ENCODE data around the gene SORCS2. TPM values are rescaled to one million over a fixed set of nuclear protein-coding genes. Genes with fewer than 3 reads are reported as not detected.

The SORCS2 gene
- total RNA-seq, 1 experiment from 2014 or later = 0.15 TPM

GRCh38 chr4:7767966-7768365, 575.6 kb downstream of the SORCS2 start:
- no TSS peak for BruUV-seq (replicated peaks)
- TF ChIP-seq TCF7L2 (IDR thresholded peaks at IDR 0.05; ENCODE audit: low read depth, low read length) (no peak), REST (IDR thresholded peaks at IDR 0.05; ENCODE audit: insufficient read depth in 1 of 2, low read depth in 2 of 2, low read length in 1 of 2) (no peak), CTCF (IDR thresholded peaks at IDR 0.05) (no peak), SIN3A (IDR thresholded peaks at IDR 0.05; ENCODE audit: borderline replicate concordance, insufficient read depth, low read depth, low read length) (no peak), POLR2AphosphoS5 (IDR thresholded peaks at IDR 0.05; ENCODE audit: low read depth, low read length) (no peak)
- Histone ChIP-seq H3K27ac (ENCODE audit: low read length) (peak overlapping the region; percentile 94), H3K36me3 (ENCODE audit: control insufficient read depth, insufficient read depth, low read length) (peaks cover 6% of the 10 kb centered on the region), H3K4me3 (ENCODE audit: low read depth in 2 of 2, low read length in 2 of 2) (no peak overlapping the region), H3K4me1 (ENCODE audit: control insufficient read depth, insufficient read depth, low read length) (peaks cover 91% of the 10 kb centered on the region), H3K27me3 (ENCODE audit: control insufficient read depth, insufficient read depth, low read length) (no peaks in the 10 kb centered on the region), H3K9me3 (ENCODE audit: control insufficient read depth, insufficient read depth, low read depth, low read length) (no peaks in the 10 kb centered on the region)
- POLR2A ChIA-PET = no interaction called here
- intact Hi-C loops (cut with micrococcal nuclease; ENCODE audit: unreplicated experiment) (no loop called here), in situ Hi-C loops (cut with HindIII; ENCODE audit: low pct_unique_long_range_greater_than_20kb, low sequenced_read_pairs) (no loop called here)
- ATAC-seq (no peak), DNase-seq (ENCODE audit: low read depth, low spot score) (no peak)
- CTCF ChIA-PET = interaction anchor here (1.8 kb wide), 1 partner anchor 34 kb away, joined by 3 read pairs; no protein-coding TSS in a partner anchor

GRCh38 chr4:7768736-7769135, 576.4 kb downstream of the SORCS2 start:
- Histone ChIP-seq H3K27ac (ENCODE audit: low read length) (peak overlapping the region; percentile 94), H3K27me3 (ENCODE audit: control insufficient read depth, insufficient read depth, low read length) (no peaks in the 10 kb centered on the region), H3K36me3 (ENCODE audit: control insufficient read depth, insufficient read depth, low read length) (peaks cover 6% of the 10 kb centered on the region), H3K9me3 (ENCODE audit: control insufficient read depth, insufficient read depth, low read depth, low read length) (no peaks in the 10 kb centered on the region), H3K4me1 (ENCODE audit: control insufficient read depth, insufficient read depth, low read length) (peaks cover 91% of the 10 kb centered on the region), H3K4me3 (ENCODE audit: low read depth in 2 of 2, low read length in 2 of 2) (no peak overlapping the region)
- DNase-seq (ENCODE audit: low read depth, low spot score) (no peak), ATAC-seq (no peak)
- TF ChIP-seq TCF7L2 (IDR thresholded peaks at IDR 0.05; ENCODE audit: low read depth, low read length) = no peak
- TF ChIP-seq SIN3A (IDR thresholded peaks at IDR 0.05; ENCODE audit: borderline replicate concordance, insufficient read depth, low read depth, low read length) = no peak
- intact Hi-C loops (cut with micrococcal nuclease; ENCODE audit: unreplicated experiment) = no loop called here
- in situ Hi-C loops (cut with HindIII; ENCODE audit: low pct_unique_long_range_greater_than_20kb, low sequenced_read_pairs) = no loop called here
- no TSS peak for BruUV-seq (replicated peaks)
- ChIA-PET CTCF (interaction anchor here (1.8 kb wide), 1 partner anchor 34 kb away, joined by 3 read pairs; no protein-coding TSS in a partner anchor), POLR2A (no interaction called here)

GRCh38 chr4:7769396-7770223, 577.3 kb downstream of the SORCS2 start:
- no TSS peak for BruUV-seq (replicated peaks)
- ChIA-PET CTCF (interaction anchor here (0.5 kb wide), 1 partner anchor 12 kb away, joined by 5 read pairs; no protein-coding TSS in a partner anchor), POLR2A (no interaction called here)
- Histone ChIP-seq H3K9me3 (ENCODE audit: control insufficient read depth, insufficient read depth, low read depth, low read length) (no peaks in the 10 kb centered on the region), H3K36me3 (ENCODE audit: control insufficient read depth, insufficient read depth, low read length) (peaks cover 6% of the 10 kb centered on the region), H3K4me3 (ENCODE audit: low read depth in 2 of 2, low read length in 2 of 2) (no peak overlapping the region), H3K27ac (ENCODE audit: low read length) (peak overlapping the region; percentile 94), H3K27me3 (ENCODE audit: control insufficient read depth, insufficient read depth, low read length) (no peaks in the 10 kb centered on the region), H3K4me1 (ENCODE audit: control insufficient read depth, insufficient read depth, low read length) (peaks cover 96% of the 10 kb centered on the region)
- in situ Hi-C loops (cut with HindIII; ENCODE audit: low pct_unique_long_range_greater_than_20kb, low sequenced_read_pairs) = no loop called here
- intact Hi-C loops (cut with micrococcal nuclease; ENCODE audit: unreplicated experiment) = no loop called here
- no peak for DNase-seq (ENCODE audit: low read depth, low spot score)
- no peak for ATAC-seq
- no peak for TF ChIP-seq REST (IDR thresholded peaks at IDR 0.05; ENCODE audit: insufficient read depth in 1 of 2, low read depth in 2 of 2, low read length in 1 of 2)
- no peak for TF ChIP-seq TCF7L2 (IDR thresholded peaks at IDR 0.05; ENCODE audit: low read depth, low read length)
- no peak for TF ChIP-seq SIN3A (IDR thresholded peaks at IDR 0.05; ENCODE audit: borderline replicate concordance, insufficient read depth, low read depth, low read length)
- TF ChIP-seq POLR2AphosphoS5 (IDR thresholded peaks at IDR 0.05; ENCODE audit: low read depth, low read length) = no peak

Measured in Panc1 (cell line).